Liver (tissue), 3 donors: Measurements from ENCODE around the gene AP3B1.

Source experiments
- ATF3 ChIP-seq: IDR thresholded peaks from 2 replicates; pipeline ENCODE4 v1.6.1; 2016; ENCODE audit warnings: antibody characterized with exemption
- CTCF ChIP-seq: fragments of 150-350 bp; IDR thresholded peaks from 2 replicates; pipeline ENCODE4 v1.5.1; 2017; ENCODE audit warnings: improper control_type of control experiment, low read depth, low read length; ENCODE audit not compliant: missing input control
- EGR1 ChIP-seq, 2 donors: IDR thresholded peaks; 2 replicates each; pipeline ENCODE4 v1.6.1; 2016 to 2018; ENCODE audit warnings: antibody characterized with exemption in 2 of 2, low read depth in 2 of 2
- GABPA ChIP-seq, 2 donors: IDR thresholded peaks in 1 of 2; conservative IDR thresholded peaks in 1 of 2; 2 replicates each; pipeline ENCODE4 v1.6.1; 2016; ENCODE audit warnings: antibody characterized with exemption in 2 of 2, mild to moderate bottlenecking in 1 of 2, moderate library complexity in 1 of 2
- JUND ChIP-seq, 2 donors: IDR thresholded peaks; 2 replicates each; pipeline ENCODE4 v1.6.1; 2016; ENCODE audit warnings: antibody characterized with exemption in 2 of 2
- RAD21 ChIP-seq, 2 donors: IDR thresholded peaks; 2 replicates each; pipeline ENCODE4 v1.6.1; 2016; ENCODE audit warnings: antibody characterized with exemption in 2 of 2, mild to moderate bottlenecking in 2 of 2
- REST ChIP-seq: IDR thresholded peaks from 2 replicates; pipeline ENCODE4 v1.6.1; 2016; ENCODE audit warnings: antibody characterized with exemption, mild to moderate bottlenecking
- SP1 ChIP-seq: IDR thresholded peaks from 2 replicates; pipeline ENCODE4 v1.6.1; 2018; ENCODE audit warnings: antibody characterized with exemption, mild to moderate bottlenecking
- TAF1 ChIP-seq: conservative IDR thresholded peaks from 2 replicates; pipeline ENCODE4 v1.6.1; 2016; ENCODE audit warnings: antibody characterized with exemption, mild to moderate bottlenecking
- YY1 ChIP-seq: IDR thresholded peaks from 2 replicates; pipeline ENCODE4 v1.6.1; 2016; ENCODE audit warnings: antibody characterized with exemption, mild to moderate bottlenecking
- TF ChIP-seq, protein P1 (sequence below): IDR thresholded peaks from 2 replicates; pipeline ENCODE4 v1.6.1; 2016; ENCODE audit warnings: antibody characterized with exemption
- TF ChIP-seq, protein P2 (sequence below): IDR thresholded peaks from 2 replicates; pipeline ENCODE4 v1.6.1; 2016; ENCODE audit warnings: antibody characterized with exemption
- donor health status: healthy.
- donor health status: healthy.

GRCh38 chr5:78063495-78063894, 231.0 kb downstream of the AP3B1 start:
- TF ChIP-seq CTCF (no peak), EGR1 (IDR thresholded peaks at IDR 0.05; ENCODE audit: low read depth in 2 of 2) (no peak), ATF3 (no peak), RAD21 (IDR thresholded peaks at IDR 0.05) (no peak), TAF1 (no peak), SP1 (no peak), REST (no peak), GABPA (IDR thresholded peaks at IDR 0.05 in 1 of 2, conservative IDR thresholded peaks at IDR 0.05 in 1 of 2) (no peak), JUND (IDR thresholded peaks at IDR 0.05) (no peak), YY1 (no peak)
- TF ChIP-seq, protein P1, sequence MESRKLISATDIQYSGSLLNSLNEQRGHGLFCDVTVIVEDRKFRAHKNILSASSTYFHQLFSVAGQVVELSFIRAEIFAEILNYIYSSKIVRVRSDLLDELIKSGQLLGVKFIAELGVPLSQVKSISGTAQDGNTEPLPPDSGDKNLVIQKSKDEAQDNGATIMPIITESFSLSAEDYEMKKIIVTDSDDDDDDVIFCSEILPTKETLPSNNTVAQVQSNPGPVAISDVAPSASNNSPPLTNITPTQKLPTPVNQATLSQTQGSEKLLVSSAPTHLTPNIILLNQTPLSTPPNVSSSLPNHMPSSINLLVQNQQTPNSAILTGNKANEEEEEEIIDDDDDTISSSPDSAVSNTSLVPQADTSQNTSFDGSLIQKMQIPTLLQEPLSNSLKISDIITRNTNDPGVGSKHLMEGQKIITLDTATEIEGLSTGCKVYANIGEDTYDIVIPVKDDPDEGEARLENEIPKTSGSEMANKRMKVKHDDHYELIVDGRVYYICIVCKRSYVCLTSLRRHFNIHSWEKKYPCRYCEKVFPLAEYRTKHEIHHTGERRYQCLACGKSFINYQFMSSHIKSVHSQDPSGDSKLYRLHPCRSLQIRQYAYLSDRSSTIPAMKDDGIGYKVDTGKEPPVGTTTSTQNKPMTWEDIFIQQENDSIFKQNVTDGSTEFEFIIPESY = no peak
- TF ChIP-seq, protein P2, sequence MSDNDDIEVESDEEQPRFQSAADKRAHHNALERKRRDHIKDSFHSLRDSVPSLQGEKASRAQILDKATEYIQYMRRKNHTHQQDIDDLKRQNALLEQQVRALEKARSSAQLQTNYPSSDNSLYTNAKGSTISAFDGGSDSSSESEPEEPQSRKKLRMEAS = no peak
